Activated effector memory CD4-positive, alpha-beta T cell treated with anti-CD3 and anti-CD28 coated beads, Interleukin-2, amount 50 U/mL, for 16 hours (primary cell): Measurements from ENCODE around the gene NCBP1.
"Not testable (repeated sequence)": the region's sequence is repeated elsewhere in the genome, so short reads cannot be mapped to it uniquely, and the experiment has no call there.

Experiments used
- DNase-seq: peaks from one replicate; pipeline ENCODE4 v3.0.0-alpha.2; 2020

The NCBP1 gene, protein sequence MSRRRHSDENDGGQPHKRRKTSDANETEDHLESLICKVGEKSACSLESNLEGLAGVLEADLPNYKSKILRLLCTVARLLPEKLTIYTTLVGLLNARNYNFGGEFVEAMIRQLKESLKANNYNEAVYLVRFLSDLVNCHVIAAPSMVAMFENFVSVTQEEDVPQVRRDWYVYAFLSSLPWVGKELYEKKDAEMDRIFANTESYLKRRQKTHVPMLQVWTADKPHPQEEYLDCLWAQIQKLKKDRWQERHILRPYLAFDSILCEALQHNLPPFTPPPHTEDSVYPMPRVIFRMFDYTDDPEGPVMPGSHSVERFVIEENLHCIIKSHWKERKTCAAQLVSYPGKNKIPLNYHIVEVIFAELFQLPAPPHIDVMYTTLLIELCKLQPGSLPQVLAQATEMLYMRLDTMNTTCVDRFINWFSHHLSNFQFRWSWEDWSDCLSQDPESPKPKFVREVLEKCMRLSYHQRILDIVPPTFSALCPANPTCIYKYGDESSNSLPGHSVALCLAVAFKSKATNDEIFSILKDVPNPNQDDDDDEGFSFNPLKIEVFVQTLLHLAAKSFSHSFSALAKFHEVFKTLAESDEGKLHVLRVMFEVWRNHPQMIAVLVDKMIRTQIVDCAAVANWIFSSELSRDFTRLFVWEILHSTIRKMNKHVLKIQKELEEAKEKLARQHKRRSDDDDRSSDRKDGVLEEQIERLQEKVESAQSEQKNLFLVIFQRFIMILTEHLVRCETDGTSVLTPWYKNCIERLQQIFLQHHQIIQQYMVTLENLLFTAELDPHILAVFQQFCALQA

DNA sequence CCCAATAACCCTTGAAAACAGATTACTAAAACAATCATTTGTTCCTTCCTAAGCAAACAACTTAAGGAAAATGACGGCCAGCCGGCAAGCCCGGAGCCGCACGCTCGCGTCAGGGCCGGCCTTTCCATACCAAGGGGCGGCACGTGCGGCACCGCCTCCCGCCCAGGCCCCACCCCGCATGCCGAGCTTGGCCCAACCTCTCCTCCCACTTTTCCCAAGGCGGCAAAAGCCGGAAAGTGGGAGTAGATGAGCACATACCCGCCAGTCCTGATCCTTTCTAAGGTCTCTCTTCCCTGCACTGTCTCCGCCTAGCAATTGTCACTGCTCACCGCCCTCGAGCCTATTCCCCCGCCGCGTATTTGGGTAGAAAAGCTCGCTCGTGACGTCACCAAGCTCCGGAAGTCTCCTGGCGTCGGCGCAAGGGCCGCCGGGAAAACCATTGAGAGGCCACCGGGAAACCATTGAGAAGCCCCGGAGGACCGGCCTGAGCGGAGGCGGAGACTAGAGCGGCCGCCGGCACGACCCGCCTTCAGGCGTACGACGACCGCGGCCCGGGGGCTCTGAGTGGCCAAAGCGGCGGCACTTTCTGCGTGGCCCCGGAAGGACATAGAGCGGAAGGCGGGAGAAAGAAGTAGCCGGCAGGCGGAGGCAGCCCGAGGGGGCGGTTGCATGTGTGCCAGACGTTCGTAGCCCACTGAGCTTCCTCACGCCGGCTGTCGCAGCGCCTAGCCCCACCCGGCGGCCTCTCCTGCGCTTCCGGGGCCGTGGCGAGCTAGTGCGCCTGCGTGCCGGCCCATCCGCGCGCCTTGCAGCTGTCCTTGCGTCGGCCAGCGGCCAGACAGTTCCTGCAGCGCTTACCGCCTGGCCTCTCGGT lies at the start of gene NCBP1, which contains the start of gene TSTD2:
Gene NCBP1 (plus strand): TSS at position 837 of the 874 bp plus-strand sequence. CDS start 61 bp downstream, outside the sequence.
Gene TSTD2 (minus strand): TSS at position 384 of the 874 bp plus-strand sequence. CDS start 5,806 bp downstream, outside the sequence.
- peak; percentile 98 for DNase-seq

DNA sequence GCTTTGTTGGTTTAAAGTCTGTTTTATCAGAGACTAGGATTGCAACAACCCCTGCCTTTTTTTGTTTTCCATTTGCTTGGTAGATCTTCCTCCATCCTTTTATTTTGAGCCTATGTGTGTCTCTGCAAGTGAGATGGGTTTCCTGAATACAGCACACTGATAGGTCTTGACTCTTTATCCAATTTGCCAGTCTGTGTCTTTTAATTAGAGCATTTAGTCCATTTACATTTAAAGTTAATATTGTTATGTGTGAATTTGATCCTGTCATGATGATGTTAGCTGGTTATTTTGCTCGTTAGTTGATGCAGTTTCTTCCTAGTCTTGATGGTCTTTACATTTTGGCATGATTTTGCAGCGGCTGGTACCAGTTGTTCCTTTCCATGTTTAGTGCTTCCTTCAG lies 48.8 kb upstream of the NCBP1 start:
- DNase-seq = not testable (repeated sequence)

DNA sequence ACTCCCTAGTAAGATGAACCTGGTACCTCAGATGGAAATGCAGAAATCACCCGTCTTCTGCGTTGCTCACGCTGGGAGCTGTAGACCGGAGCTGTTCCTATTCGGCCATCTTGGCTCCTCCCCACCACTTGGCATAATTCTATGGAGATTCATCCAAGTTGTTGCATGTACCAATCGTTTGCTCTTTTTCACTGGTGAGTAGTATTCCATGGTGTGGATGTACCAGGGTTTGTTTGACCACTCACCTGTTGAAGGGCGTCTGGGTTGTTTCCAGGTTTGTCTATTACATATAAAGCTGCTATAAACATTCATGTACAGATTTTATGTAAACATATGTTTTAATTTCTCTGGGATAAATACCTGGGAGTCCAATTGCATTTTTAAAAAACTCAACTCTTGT lies 46.7 kb upstream of the NCBP1 start:
- DNase-seq = not testable (repeated sequence)

DNA sequence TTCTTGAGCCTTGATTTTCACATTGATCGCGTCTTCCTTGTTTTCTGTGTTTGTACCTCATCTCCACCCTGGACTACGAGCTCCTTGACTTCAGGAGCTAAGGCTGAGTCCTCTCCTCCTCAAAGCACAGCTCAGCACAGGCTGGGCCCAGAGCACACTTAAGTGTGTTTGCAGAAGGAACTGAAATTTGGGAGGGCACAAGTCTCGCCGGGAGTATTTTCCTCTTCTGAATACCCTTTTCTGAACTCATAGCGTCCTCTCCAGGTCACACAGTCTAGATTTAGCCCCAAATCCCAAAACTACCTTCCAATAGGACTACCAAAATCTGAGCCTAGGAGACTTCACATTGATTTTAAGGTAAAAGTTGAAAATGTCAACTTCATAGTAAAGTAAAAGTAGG lies 42.1 kb upstream of the NCBP1 start:
- DNase-seq = no peak

DNA sequence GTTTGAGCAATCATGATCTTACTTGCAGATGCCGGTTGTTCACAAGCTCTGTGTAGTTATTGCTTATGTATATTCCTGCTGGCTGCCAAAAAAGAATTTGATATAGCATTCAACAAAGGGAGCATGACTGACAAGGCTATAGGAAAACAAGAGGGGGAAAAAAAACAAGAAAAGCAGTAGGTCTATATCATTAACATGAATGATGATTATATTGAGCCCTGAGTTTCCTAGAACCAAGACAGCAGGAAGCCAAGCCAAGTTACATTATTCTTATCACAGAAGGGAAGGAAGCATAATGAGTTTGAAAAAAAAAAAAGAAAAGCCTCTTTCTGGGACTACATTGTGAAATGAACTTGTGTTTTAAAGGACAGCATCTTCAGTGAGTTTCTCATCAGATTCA lies 41.5 kb upstream of the NCBP1 start:
- no peak for DNase-seq

DNA sequence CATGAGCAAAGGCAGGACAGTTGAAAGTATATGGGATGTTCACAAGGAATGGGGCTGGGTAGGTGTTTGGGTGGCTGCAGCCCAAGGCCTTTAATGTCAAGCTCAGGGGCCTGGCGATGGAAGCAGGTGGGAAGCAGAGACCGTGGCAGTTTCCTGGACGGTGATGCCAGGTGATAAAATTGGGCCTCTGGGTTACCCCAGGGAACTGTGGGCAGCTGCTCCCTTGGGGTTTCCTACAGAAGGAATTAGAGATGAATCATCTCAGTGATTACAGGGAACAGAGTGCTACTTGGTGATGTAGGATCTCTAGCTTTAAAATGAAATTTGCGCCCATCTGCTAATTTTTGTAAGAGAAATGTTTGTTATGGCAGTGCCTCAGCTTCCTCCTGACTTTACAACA lies 39.7 kb upstream of the NCBP1 start:
- DNase-seq = no peak

DNA sequence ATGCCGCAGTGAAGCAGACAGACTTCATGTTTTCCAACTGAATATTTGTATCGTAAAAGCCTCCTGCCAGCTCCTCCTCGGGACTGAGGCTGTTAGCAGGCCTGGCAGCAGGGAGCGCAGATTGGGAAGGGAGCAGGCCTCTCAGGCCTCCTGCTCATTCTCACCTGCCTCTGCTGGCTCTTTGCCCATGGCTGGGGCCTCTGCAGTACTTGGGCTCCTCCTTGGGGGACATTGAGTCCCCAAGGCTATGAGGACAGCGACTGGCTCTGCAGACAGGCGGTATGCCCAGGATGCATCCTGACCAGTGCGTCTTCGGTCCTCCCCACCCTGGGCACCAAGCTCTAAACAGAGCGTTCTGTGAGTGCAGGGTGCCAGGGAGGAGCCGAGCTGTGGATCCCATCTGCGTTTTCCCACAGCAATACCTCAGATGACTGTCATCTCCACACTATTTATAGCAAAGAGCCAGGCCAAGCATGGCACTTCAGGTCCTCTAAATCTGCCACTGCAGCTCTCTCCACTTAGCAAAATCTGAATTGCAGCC lies 39.2 kb upstream of the NCBP1 start:
- no peak for DNase-seq

DNA sequence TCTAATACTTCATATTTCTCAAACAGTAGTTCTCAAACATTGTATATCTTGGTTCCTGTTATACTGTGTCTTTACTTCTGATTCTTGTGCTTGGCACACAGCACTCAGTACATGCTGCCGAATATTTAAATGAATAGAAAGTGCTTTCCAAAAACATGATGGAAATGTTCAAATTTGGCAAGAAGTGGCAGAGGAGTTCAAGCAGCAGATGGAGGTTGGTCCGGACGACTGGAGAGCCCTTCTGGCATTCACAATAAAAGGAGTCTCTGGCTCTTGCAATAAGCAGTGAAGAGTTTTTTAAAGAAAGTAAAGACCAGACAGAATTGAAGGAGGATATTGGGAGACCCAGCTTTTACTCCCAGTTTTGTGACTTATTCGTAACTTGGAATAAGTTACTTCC lies 36.7 kb upstream of the NCBP1 start:
- DNase-seq = no peak

DNA sequence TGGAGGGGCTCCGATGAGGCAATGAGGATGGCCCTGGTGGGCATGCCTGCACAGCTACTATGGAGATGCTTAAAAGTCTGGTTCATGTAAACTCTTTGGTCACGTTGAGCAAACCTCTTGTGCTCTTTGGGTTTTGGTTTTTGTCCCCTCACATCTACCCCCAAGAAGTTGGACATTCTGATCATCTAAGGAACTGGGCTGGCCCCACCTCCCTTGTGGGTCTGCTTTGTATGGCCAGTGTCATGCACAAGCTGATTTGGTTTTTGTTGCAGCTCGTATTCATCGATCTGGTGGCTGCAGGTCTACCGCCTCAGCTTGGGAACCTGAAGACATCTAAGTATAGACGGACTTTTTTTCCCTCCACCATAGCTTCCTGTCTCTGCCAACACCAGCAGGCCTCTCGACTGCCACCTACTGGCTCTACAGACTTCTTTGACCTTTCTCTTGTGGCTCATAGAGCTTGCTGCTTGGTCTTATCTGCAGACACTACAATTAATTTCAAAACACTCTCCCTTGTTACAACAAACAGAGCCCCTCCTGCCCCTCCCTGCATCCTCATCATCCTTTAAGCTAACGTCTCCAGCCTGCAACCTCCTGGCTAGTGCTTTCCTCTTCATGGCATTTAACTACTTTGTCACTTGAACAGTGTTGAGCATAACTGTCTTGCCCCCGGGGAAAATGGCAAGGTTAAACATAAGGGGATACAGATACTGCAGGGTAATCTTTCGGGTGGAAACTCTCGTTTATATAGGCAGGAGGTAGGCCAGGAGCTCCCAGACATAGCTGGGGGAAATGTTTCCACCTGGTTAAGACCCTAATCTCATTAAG lies 34.9 kb upstream of the NCBP1 start:
- peak; percentile 81 for DNase-seq

DNA sequence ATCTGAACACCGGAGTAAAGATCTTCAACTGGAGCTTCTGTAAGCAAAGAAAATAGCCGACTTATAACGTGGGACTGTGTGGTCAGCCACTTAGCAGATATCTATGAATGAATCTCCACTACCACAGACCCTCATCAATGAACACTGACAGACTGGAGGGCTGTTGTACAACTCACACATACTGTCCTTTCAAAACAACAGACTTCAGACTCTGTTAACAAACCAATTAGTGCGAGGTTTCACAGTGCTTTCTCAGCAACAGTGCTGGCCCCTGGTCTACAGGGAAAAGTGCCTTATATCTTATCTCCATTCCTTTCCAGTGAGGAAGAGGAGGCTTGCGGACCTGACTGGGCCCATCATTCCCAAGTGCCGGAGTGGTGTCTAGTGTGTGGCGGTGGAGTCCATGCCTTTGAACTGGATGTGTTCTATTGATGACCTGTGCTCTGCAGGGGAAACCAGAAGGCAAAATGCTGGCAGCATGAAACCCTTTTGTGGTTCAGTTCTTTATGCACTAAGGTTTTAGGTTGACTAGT lies 34.2 kb upstream of the NCBP1 start:
- DNase-seq = no peak

DNA sequence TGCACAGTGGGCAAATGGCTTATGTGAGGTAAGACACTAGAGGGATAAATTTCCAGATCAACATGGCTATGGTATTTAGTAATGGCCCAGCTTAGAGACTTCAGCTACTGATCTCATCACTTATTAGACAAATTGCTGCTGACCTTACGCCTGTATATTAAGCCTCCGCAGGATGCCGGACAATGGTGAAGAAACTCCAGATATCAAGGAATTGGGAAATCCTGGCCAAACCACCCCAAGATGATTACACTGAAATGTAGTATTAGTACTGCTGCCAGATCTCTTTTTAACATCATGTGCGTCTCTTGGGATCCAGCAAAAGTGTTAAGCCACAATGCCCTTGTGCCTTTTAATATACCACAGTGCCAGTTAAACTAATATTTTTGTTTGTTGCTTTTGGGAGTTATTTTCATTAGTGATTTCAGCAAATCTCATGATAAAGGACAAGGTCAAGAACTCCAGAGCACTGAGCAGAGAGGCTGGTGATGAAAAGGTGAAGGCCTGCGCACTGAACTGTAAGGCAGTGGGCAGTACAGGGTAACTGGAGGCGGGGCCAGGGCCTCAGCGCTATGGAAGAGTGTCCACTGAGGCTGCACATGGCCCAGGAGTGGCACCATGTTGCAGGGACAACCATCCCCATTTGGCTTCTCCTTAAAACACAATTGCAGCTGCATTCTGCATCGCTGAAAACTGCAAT lies 32.9 kb upstream of the NCBP1 start:
- no peak for DNase-seq

DNA sequence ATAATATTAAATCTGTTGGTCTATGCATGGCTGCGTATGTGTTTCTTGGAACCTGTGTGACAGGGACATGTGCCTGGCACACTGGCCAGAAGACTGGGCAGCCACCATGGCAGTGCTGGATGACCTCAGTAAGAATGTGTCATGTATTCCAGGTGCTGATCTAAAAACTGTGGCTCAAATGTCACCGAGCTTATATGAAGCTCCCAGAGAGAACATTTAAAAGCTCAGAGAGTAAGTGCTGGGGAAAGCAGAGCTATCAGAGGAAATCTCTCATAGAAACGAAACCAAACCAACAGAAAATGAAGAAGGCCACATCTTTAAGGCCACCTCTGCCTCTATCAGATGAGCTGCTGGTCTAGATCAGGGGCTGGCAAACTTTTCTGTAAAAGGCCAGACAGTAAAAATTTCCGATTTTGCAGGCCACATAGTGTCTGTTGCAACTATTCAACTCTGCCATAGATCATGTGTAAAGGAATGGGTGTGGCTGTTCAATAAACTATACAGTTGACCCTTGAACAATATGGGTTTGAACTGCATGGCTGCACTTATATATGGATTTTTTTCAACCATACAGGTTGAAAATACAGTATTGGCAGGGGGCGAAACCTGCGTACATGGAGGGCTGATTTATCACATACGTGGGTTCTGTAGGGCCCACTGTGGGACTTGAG lies 32.3 kb upstream of the NCBP1 start:
- DNase-seq = no peak

DNA sequence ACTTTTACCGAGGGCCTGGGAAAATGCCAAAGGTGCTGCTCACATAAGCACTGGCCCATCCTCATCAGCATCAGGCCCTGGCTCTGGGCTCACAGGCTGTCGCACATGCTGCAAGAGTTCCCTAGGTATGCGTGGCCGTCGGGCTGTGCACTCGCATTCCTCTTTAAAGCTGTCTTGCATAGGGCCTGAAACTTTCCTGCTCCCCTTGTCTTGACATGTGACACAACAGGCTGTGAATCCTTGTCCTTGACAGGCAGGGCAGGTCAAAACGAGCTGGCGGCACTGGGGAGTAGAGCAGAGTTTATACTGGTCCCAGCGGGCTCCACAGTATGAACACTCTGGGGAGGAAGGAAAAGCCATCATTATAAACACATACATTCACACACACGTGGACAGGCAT lies 31.2 kb upstream of the NCBP1 start:
- no peak for DNase-seq

DNA sequence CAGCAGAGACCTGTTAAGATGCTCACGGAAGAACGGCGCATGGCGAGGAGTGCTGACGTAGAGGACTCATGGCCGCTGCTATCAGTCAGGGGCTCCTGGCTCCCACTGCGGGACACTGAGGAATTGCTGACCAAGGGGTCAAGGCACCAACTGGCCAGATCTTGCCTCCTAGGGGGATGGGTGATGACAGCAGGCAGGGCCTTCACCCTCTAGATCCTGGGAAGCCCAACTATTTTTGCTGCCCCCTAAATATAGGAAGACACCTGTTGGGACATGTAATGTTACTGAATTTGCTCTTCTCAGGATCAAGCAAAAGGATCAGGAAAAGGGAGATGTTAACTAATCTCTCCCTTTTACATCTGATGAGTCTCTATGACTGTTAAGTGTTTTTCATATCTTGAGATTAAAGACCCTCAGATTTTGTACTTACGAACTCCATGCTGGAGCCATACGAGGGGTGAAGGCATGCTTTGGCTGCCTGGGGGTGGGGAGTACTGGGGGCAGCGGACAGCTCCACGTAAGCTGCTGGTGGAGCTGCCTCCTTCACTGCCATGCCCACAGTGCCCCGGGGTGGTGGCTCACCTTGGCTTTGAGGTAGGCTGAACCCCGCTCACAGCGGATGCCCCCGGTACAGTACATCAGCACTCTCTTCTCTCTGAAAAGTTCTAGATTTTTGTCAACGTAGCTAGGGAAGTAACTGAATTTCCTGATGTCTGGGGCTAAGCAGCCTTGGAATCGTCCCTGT lies 28.5 kb upstream of the NCBP1 start:
- no peak for DNase-seq

DNA sequence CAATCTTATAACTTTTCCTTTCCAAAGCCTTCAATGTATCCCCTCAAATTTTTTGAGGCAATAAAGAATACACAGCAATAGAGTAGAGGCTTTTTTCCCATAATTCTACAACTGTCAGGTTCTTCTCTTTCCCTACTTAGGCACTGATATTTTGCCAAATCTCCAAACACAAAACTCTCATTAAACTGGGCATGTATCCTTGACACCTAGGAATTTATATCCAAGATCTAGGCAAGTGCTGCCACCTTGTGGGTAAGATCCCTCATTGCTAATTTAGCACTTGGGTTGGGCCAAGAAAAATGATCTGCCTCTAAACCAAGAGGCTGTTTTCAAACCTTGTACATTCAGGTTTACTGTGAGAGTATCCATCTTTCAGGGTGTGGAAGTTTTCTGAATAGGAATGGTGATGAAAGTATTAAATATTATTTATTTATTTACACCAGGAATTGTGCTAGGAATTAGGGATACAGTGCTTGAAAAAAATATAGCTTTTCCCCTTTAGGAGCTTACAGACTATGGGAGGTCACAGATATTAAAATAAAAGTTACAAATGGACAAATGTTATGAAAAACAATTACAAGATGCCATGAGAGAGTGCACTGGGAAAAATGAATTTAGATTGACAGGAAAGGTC lies 18.1 kb upstream of the NCBP1 start:
- peak; percentile 77 for DNase-seq

DNA sequence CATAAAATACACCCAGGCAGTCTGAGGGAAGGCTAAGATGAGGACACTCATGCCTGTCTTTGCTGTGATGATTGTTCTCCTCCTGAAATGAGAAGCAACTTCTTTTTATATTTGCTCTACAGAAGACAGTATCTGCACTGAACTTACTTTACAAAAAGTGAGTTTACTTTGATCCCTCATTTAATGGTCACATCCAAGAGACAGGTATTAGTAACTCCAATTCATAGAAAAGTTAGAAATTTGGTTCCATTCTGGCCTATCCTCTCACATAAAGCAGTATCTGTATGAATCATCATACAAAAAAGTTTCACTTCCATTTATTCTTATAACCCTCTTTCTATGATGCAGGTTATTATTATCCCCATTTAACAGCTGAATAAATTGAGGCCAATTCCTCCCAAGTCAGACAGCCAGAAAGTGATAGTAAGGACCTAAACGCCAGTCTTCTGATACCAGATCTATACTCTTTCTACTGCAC lies 15.6 kb upstream of the NCBP1 start:
- DNase-seq = no peak

DNA sequence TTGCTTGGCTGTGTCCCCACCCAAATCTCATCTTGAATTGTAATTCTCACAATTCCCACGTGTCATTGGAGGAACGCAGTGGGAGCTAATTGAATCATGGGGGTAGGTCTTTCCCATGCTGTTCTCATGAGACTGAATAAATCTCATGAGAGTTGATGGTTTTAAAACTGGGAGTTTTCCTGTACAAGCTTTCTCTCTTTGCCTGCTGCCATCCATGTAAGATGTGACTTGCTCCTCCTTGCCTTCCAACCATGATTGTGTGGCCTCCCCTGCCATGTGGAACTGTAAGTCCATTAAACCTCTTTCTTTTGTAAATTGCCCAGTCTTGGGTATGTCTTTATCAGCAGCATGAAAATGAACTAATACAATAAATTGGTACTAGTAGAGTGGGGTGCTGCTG lies 13.6 kb upstream of the NCBP1 start:
- DNase-seq = not testable (repeated sequence)

DNA sequence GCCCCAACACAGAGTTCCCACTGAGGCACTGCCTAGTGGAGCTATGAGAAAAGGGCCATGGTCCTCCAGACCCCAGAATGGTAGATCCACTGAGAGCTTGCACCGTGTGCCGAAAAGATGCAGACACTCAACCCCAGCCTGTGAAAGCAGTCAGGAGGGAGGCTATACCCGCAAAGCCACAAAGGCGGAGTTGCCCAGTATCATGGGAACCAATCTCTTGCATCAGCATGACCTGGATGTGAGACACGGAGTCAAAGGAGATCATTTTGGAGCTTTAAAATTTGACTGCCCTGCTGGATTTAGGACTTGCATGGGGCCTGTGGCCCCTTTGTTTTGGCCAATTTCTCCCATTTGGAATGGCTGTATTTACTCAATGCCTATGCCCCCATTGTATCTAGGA lies 11.1 kb upstream of the NCBP1 start:
- DNase-seq = not testable (repeated sequence)

DNA sequence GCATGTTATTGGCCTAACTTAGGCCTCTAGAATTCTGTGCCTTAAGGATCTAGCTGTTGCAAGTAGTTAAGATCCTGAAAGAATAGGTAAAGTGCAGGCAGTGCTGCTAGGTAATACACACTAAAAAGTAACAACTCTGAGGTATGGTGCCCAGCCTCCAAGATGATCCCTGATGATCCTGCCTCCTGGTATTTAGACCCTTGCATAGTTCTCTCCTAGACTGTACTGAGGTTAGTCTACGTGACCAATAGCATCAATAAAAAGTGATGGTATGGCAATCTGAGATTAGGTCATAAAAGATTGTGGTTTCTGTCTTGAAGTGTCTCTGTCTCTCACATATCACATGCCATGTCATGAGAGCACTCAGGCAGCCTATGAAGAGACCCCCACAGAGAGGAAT lies 9.7 kb upstream of the NCBP1 start:
- no peak for DNase-seq
